Uterus (tissue), 2 donors: ENCODE data around the gene BACE2.

Source experiments
- POLR2A ChIP-seq, 2 donors: fragments of 450-650 bp; IDR thresholded peaks; one replicate each; pipeline ENCODE4 v1.6.1; 2016; ENCODE audit warnings: antibody characterized with exemption in 2 of 2, mild to moderate bottlenecking in 1 of 2, moderate library complexity in 1 of 2
- TF ChIP-seq, protein P1 (sequence below), 4 experiments: fragments of 200-600 bp in 2 of 4; fragments of 450-650 bp in 2 of 4; sonication (generic) in 2 of 4; IDR thresholded peaks; one replicate each; pipeline ENCODE4 v1.5.1; 2016 to 2019; ENCODE audit warnings: antibody characterized with exemption in 4 of 4, mild to moderate bottlenecking in 2 of 4, moderate library complexity in 1 of 4

DNA sequence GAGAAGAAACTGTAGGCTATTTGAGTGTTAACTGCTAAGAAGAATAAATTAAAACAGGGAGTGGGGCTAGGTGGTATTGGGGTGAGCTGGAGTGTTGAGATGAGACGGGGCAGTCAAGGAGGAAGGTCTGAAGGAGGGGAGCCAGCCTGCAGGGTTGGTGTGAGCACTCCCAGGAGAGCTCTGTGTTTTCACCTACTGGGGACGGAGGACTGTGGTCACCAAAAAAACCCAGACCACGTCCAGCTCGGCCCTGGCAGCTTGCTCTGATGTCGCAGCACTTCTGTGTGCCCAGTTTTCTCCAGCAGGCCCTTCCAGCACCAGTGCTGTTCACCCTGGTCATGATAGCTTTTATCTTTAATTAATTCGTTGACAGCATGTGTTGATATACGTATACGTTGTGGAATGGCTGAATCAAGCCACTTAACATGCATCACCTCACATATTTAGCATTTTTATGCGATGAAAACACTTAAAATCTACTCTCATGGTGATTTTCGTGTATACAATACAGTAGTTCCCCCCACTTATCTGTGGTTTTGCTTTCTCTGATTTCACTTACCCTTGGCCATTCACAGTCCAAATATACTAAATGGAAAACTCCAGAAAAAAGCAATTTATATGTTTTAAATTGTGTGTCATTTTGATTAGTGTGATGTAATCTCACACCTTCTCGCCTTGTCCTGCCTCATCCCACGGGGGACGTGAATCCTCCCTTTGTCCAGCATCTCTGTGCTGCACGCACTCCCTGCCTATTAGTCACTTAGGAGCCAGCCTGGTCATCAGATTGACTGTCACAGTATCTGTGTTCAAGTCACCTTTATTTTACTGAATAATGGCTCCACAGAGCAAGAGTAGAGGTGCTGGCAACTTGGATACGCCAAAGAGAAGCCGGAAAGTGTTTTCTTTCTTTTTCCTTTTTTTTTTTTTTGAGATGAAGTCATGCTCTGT is 161.0 kb downstream of the BACE2 start:
- TF ChIP-seq, protein P1, sequence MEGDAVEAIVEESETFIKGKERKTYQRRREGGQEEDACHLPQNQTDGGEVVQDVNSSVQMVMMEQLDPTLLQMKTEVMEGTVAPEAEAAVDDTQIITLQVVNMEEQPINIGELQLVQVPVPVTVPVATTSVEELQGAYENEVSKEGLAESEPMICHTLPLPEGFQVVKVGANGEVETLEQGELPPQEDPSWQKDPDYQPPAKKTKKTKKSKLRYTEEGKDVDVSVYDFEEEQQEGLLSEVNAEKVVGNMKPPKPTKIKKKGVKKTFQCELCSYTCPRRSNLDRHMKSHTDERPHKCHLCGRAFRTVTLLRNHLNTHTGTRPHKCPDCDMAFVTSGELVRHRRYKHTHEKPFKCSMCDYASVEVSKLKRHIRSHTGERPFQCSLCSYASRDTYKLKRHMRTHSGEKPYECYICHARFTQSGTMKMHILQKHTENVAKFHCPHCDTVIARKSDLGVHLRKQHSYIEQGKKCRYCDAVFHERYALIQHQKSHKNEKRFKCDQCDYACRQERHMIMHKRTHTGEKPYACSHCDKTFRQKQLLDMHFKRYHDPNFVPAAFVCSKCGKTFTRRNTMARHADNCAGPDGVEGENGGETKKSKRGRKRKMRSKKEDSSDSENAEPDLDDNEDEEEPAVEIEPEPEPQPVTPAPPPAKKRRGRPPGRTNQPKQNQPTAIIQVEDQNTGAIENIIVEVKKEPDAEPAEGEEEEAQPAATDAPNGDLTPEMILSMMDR (IDR thresholded peaks at IDR 0.05): no peak
- no peak for TF ChIP-seq POLR2A (IDR thresholded peaks at IDR 0.05)
